HepG2 (cell line): Measurements from ENCODE around the gene NDUFB4. TPM values are rescaled to one million over a fixed set of nuclear protein-coding genes. Genes with fewer than 3 reads are reported as not detected.
A peak's percentile ranks its signal among the peaks of the same experiment; 100 is the strongest.

ENCODE experiments used
- ATAC-seq: fragments of 200-7000 bp; cut with Tn5 transposase; 3 replicates; pipeline ENCODE4 v1.9.1; 2020; ENCODE audit warnings: mild to moderate bottlenecking, moderate library complexity
- BruUV-seq: library from RNA; stranded (reverse); fragments of 400-500 nt; replicated peaks from 2 replicates; lab custom pipeline; 2021; lab: Mats Ljungman, UMichigan
- CTCF ChIA-PET: fragments of 300-600 bp; formaldehyde crosslinking; extraction: SDS; loops from one replicate; lab custom pipeline; 2021; ENCODE audit warnings: low total read pairs, inconsistent platforms, low intra/inter-chr PET ratio; lab: Yijun Ruan, JAX
- POLR2A ChIA-PET: fragments of 350-600 bp; sonication (Branson Sonifier 250); formaldehyde crosslinking; loops from one replicate; lab custom pipeline; 2020; ENCODE audit warnings: antibody characterized with exemption, inconsistent platforms; lab: Yijun Ruan, JAX
- DNase-seq: peaks from one replicate; pipeline ENCODE4 v3.0.0-alpha.2; 2015; ENCODE audit warnings: low spot score
- FAIRE-seq: peaks from 3 replicates; lab custom pipeline; 2011; peaks lifted over from hg19 to GRCh38; lab: Jason Lieb, UNC
- H2AFZ ChIP-seq: one replicate; pipeline ENCODE4 v1.6.1; 2011; ENCODE audit warnings: low read length, inconsistent platforms
- H3K27ac ChIP-seq: fragments of 300-600 bp; 3 replicates; pipeline ENCODE4 v1.8.0; 2011; ENCODE audit warnings: mixed run types, mild to moderate bottlenecking, mixed read lengths, low read length, inconsistent platforms; ENCODE audit not compliant: insufficient read depth; ENCODE audit errors: extremely low read length
- H3K27me3 ChIP-seq, 2 experiments: fragments of 200-600 bp in 1 of 2; 2 replicates in 1 of 2; 3 replicates in 1 of 2; pipeline versions ENCODE4 v1.6.0 to v1.8.0; 2011; ENCODE audit warnings: low read length in 2 of 2, mild to moderate bottlenecking in 2 of 2, moderate library complexity in 2 of 2, inconsistent platforms in 1 of 2; ENCODE audit not compliant: insufficient read depth in 2 of 2, control insufficient read depth in 1 of 2
- H3K36me3 ChIP-seq, 2 experiments: fragments of 200-600 bp in 1 of 2; replicated peaks in 1 of 2; 2 replicates in 1 of 2; 3 replicates in 1 of 2; pipeline versions ENCODE4 v1.5.1 to v1.8.0; 2011; ENCODE audit warnings: low read length in 2 of 2, inconsistent platforms in 1 of 2; ENCODE audit not compliant: insufficient read depth in 2 of 2, control insufficient read depth in 1 of 2
- H3K4me1 ChIP-seq: 2 replicates; pipeline ENCODE4 v1.5.1; 2012; ENCODE audit warnings: low read length, inconsistent platforms; ENCODE audit not compliant: insufficient read depth
- H3K4me2 ChIP-seq: 2 replicates; pipeline ENCODE4 v1.6.0; 2011; ENCODE audit warnings: low read depth, low read length, inconsistent platforms
- H3K4me3 ChIP-seq, 3 experiments: fragments of 200-600 bp in 1 of 3; sonication (generic), shearing (Covaris generic) in 1 of 3; replicated peaks in 1 of 3; 2 replicates each; pipeline ENCODE4 v1.5.1; 2011 to 2016; ENCODE audit warnings: low read length in 3 of 3, inconsistent platforms in 2 of 3, low read depth in 2 of 3, mild to moderate bottlenecking in 2 of 3, control low read depth in 1 of 3, mixed read lengths in 1 of 3; ENCODE audit not compliant: insufficient read depth in 1 of 3
- H3K79me2 ChIP-seq: one replicate; pipeline ENCODE4 v1.6.1; 2011; ENCODE audit warnings: low read length, inconsistent platforms; ENCODE audit not compliant: insufficient read depth
- H3K9ac ChIP-seq: 2 replicates; pipeline ENCODE4 v1.6.0; 2011; ENCODE audit warnings: mild to moderate bottlenecking, low read depth, low read length, inconsistent platforms; ENCODE audit not compliant: insufficient read depth
- H3K9me3 ChIP-seq: 2 replicates; pipeline ENCODE4 v1.5.1; 2012; ENCODE audit warnings: mild to moderate bottlenecking, low read length
- H4K20me1 ChIP-seq: 2 replicates; pipeline ENCODE4 v1.6.0; 2011; ENCODE audit warnings: inconsistent platforms, mild to moderate bottlenecking, low read length, moderate library complexity; ENCODE audit not compliant: insufficient read depth
- ISX ChIP-seq: sonication (generic); formaldehyde crosslinking; conservative IDR thresholded peaks from 2 replicates; pipeline ENCODE4 v1.5.0; 2020; ENCODE audit warnings: missing genetic modification reagents
- RFX5 ChIP-seq: IDR thresholded peaks from 2 replicates; pipeline ENCODE4 v1.6.1; 2011; ENCODE audit warnings: low read depth, low read length, improper control_type of control experiment
- ZBTB14 ChIP-seq: sonication (generic); formaldehyde crosslinking; IDR thresholded peaks from 2 replicates; pipeline ENCODE4 v1.4.0; 2020; ENCODE audit warnings: missing genetic modification reagents
- ZNF274 ChIP-seq: sonication (generic); formaldehyde crosslinking; IDR thresholded peaks from 2 replicates; pipeline ENCODE4 v1.5.1; 2020; ENCODE audit warnings: mild to moderate bottlenecking, missing genetic modification reagents
- ZNF605 ChIP-seq: sonication (generic); formaldehyde crosslinking; IDR thresholded peaks from 2 replicates; pipeline ENCODE4 v1.8.0; 2022; ENCODE audit warnings: mild to moderate bottlenecking, missing genetic modification reagents
- ZNF782 ChIP-seq: sonication (generic); formaldehyde crosslinking; IDR thresholded peaks from 2 replicates; pipeline ENCODE4 v1.4.0; 2020; ENCODE audit warnings: missing genetic modification reagents, mild to moderate bottlenecking, borderline replicate concordance
- ZNF841 ChIP-seq: sonication (generic); formaldehyde crosslinking; IDR thresholded peaks from 2 replicates; pipeline ENCODE4 v1.8.1; 2023; ENCODE audit warnings: missing genetic modification reagents, borderline replicate concordance
- ZSCAN9 ChIP-seq: IDR thresholded peaks from 2 replicates; pipeline ENCODE4 v1.6.1; 2016; ENCODE audit warnings: borderline replicate concordance
- WGBS: methylation state at CpG from one replicate; pipeline ENCODE4 v1.1.6; 2017; ENCODE audit warnings: low lambda C conversion rate; 5-methylcytosine and 5-hydroxymethylcytosine counted together
- in situ Hi-C: cut with HindIII; loops from 2 replicates; pipeline ENCODE4 v1.10.0; 2017; ENCODE audit warnings: low pct_unique_long_range_greater_than_20kb; ENCODE audit not compliant: extremely low pct_ligation_motif_present
- intact Hi-C: fragments of 100-400 bp; cut with micrococcal nuclease; formaldehyde crosslinking; loops from one replicate; pipeline ENCODE4 v1.10.0; 2022; ENCODE audit not compliant: unreplicated experiment
- polyA plus RNA-seq, 8 experiments: library from polyadenylated mRNA; depleted of rRNA in 3 of 8; stranded (reverse) in 7 of 8; unstranded in 1 of 8; fragments of >200 nt; fragmentation: Illumina TruSeq in 4 of 8; extraction: Trizol in 4 of 8; gene quantifications; 2 replicates each; pipeline versions ENCODE4 v1.2.1 to v1.2.3, GENCODE V29; 2011 to 2016; ENCODE audit warnings: low read depth in 4 of 8, missing spikeins in 1 of 8, mixed read lengths in 1 of 8; ENCODE audit not compliant: insufficient read depth in 1 of 8
- total RNA-seq, 5 experiments: library from RNA; depleted of rRNA; stranded (reverse); fragments of >200 nt; fragmentation: Illumina TruSeq; extraction: Trizol; gene quantifications; 2 replicates each; pipeline ENCODE4 v1.2.3, GENCODE V29; 2016; ENCODE audit warnings: low read depth in 1 of 5
- TF ChIP-seq, protein P1 (sequence below): sonication (generic); formaldehyde crosslinking; IDR thresholded peaks from 2 replicates; pipeline ENCODE4 v1.4.0; 2020; ENCODE audit warnings: missing genetic modification reagents, borderline replicate concordance

Gene NDUFB4
- total and polyA plus RNA-seq, 2 of the 13 experiments (the other 11 are each of a cell fraction or from before 2014, with no cell fraction given): 115 to 116 TPM

DNA sequence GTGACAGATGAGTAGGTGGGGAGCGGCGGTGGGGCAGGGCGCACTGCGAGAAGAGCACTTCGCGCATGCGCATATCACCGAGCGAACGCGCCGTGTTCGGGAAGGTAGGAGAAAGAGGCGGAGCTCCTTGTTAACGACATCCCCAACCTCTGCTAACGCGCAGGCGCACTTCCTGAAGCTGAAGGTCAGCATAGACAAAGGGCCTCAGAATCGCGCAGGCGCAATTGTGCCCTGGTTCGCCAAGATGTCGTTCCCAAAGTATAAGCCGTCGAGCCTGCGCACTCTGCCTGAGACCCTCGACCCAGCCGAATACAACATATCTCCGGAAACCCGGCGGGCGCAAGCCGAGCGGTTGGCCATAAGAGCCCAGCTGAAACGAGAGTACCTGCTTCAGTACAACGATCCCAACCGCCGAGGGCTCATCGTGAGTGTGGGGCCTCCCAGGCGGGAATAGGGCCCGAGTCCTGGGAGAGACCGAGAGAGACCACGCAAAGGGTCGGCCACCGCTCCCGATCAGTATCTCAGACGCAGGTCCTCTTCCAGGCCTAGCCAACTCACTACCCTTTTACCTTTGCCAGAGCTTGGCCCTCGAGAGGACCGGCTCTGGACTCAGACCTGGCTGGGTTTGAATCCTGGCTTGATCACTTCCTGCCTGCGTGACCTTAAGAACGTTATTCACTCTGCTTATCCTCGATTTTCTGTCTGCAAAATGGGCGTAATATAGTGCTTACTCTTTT, at the start of gene NDUFB4 (continued):
- no peak for TF ChIP-seq ZBTB14 (CRISPR knock-in tag)
- TF ChIP-seq ZSCAN9 (CRISPR knock-in tag): no peak
- peak; percentile 92; the same call in 1 of the 2 replicates for TF ChIP-seq ZNF605 (CRISPR knock-in tag)
- TF ChIP-seq ISX: no peak
- TF ChIP-seq ZNF782 (CRISPR knock-in tag): peak; percentile 60; the same call in 1 of the 2 replicates
- TF ChIP-seq RFX5: peak; percentile 66; the same call in 1 of the 2 replicates
- no peak for TF ChIP-seq ZNF841 (CRISPR knock-in tag)
- peak; percentile 75 for TF ChIP-seq ZNF274

- ATAC-seq (no peak), FAIRE-seq (no peak)
- in situ Hi-C loops: no loop called here
- Histone ChIP-seq H3K27me3 (no peaks in the 10 kb centered on the region), H3K36me3 (no peaks in the 10 kb centered on the region), H3K9ac (no peak overlapping the region)
- TF ChIP-seq, protein P1, sequence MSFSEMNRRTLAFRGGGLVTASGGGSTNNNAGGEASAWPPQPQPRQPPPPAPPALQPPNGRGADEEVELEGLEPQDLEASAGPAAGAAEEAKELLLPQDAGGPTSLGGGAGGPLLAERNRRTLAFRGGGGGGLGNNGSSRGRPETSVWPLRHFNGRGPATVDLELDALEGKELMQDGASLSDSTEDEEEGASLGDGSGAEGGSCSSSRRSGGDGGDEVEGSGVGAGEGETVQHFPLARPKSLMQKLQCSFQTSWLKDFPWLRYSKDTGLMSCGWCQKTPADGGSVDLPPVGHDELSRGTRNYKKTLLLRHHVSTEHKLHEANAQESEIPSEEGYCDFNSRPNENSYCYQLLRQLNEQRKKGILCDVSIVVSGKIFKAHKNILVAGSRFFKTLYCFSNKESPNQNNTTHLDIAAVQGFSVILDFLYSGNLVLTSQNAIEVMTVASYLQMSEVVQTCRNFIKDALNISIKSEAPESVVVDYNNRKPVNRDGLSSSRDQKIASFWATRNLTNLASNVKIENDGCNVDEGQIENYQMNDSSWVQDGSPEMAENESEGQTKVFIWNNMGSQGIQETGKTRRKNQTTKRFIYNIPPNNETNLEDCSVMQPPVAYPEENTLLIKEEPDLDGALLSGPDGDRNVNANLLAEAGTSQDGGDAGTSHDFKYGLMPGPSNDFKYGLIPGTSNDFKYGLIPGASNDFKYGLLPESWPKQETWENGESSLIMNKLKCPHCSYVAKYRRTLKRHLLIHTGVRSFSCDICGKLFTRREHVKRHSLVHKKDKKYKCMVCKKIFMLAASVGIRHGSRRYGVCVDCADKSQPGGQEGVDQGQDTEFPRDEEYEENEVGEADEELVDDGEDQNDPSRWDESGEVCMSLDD (CRISPR knock-in tag): no peak
- TF ChIP-seq, all 625 proteins: peak for 0
- DNase-seq: no peak
- CTCF ChIA-PET: no interaction called here
- BruUV-seq: no TSS peak
- Histone ChIP-seq H3K4me3 (no peak overlapping the region), H4K20me1 (no peaks in the 10 kb centered on the region), H3K4me2 (no peak overlapping the region), H3K4me1 (peaks cover 3% of the 10 kb centered on the region), H3K79me2 (no peaks in the 10 kb centered on the region), H3K9me3 (no peaks in the 10 kb centered on the region), H2AFZ (no peak overlapping the region), H3K27ac (no peak overlapping the region)
- intact Hi-C loops: no loop called here
- WGBS: 0% methylated on average over 1 of the region's 1 CpG
- POLR2A ChIA-PET: no interaction called here
Observed at GRCh38 chr3:120550546-120550945, 45.6 kb upstream of the NDUFB4 start.
